H1 (cell line): ENCODE results near the gene YWHAE. TPM values are rescaled to one million over a fixed set of nuclear protein-coding genes. Genes with fewer than 3 reads are reported as not detected.

Source experiments
- CTCF ChIA-PET: fragments of 300-600 bp; sonication (Branson Sonifier 250); formaldehyde crosslinking; loops from one replicate; lab custom pipeline; 2021; ENCODE audit not compliant: partially characterized antibody; lab: Charles Lee
- POLR2A ChIA-PET: fragments of 300-600 bp; sonication (Branson Sonifier 250); formaldehyde crosslinking; loops from one replicate; lab custom pipeline; 2021; ENCODE audit warnings: inconsistent platforms; ENCODE audit not compliant: partially characterized antibody; lab: Charles Lee
- DNase-seq, 2 experiments: peaks; one replicate each; pipeline versions ENCODE4 v3.0.0 to v3.0.0-alpha.2; 2010 to 2022; ENCODE audit warnings: low spot score in 2 of 2, low read depth in 1 of 2, mixed read lengths in 1 of 2
- FAIRE-seq: peaks from 2 replicates; lab custom pipeline; 2011; peaks lifted over from hg19 to GRCh38; lab: Jason Lieb, UNC
- H2AFZ ChIP-seq: 2 replicates; pipeline ENCODE4 v1.8.1; 2012; ENCODE audit warnings: low read length, inconsistent platforms
- H2AK5ac ChIP-seq: 2 replicates; pipeline ENCODE4 v1.6.1; 2013; ENCODE audit warnings: low read depth, low read length
- H2BK120ac ChIP-seq: replicated peaks from 2 replicates; pipeline ENCODE3; 2013; ENCODE audit warnings: low read depth, low read length, inconsistent platforms
- H2BK12ac ChIP-seq: 2 replicates; pipeline ENCODE4 v1.6.1; 2013; ENCODE audit warnings: low read depth, low read length
- H2BK15ac ChIP-seq: 2 replicates; pipeline ENCODE4 v1.6.1; 2013; ENCODE audit warnings: low read length
- H2BK20ac ChIP-seq: 2 replicates; pipeline ENCODE4 v1.6.1; 2013; ENCODE audit warnings: low read length
- H2BK5ac ChIP-seq: 2 replicates; pipeline ENCODE4 v1.6.1; 2013; ENCODE audit warnings: low read depth, low read length
- H3K14ac ChIP-seq: 2 replicates; pipeline ENCODE4 v1.6.1; 2013; ENCODE audit warnings: inconsistent platforms; ENCODE audit not compliant: insufficient read length
- H3K18ac ChIP-seq: 2 replicates; pipeline ENCODE4 v1.6.1; 2013; ENCODE audit warnings: low read length; ENCODE audit errors: extremely low read depth
- H3K23ac ChIP-seq: 2 replicates; pipeline ENCODE4 v1.6.1; 2013; ENCODE audit warnings: inconsistent platforms; ENCODE audit not compliant: insufficient read length
- H3K23me2 ChIP-seq: 2 replicates; pipeline ENCODE4 v1.6.1; 2013; ENCODE audit warnings: low read depth, low read length
- H3K27ac ChIP-seq: 2 replicates; pipeline ENCODE4 v1.6.1; 2011; ENCODE audit warnings: low read depth, low read length, inconsistent platforms
- H3K27me3 ChIP-seq, 4 experiments: replicated peaks in 1 of 4; 1 replicate in 1 of 4; 2 replicates in 3 of 4; pipeline versions ENCODE4 v1.6.1 to v1.8.1; 2011 to 2013; ENCODE audit warnings: low read length in 3 of 4, mild to moderate bottlenecking in 3 of 4, inconsistent platforms in 2 of 4, mixed read lengths in 2 of 4, moderate library complexity in 1 of 4; ENCODE audit not compliant: control insufficient read depth in 3 of 4, insufficient read depth in 3 of 4; ENCODE audit errors: extremely low read depth in 1 of 4
- H3K36me3 ChIP-seq, 4 experiments: 2 replicates each; pipeline versions ENCODE4 v1.6.1 to v1.8.1; 2011 to 2013; ENCODE audit warnings: mild to moderate bottlenecking in 4 of 4, low read length in 3 of 4, moderate library complexity in 2 of 4, control low read depth in 1 of 4, inconsistent platforms in 1 of 4; ENCODE audit not compliant: insufficient read depth in 4 of 4, control insufficient read depth in 2 of 4
- H3K4ac ChIP-seq: replicated peaks from 2 replicates; pipeline ENCODE3; 2013; ENCODE audit warnings: low read length, low read depth, mixed read lengths, inconsistent platforms; ENCODE audit not compliant: insufficient read length
- H3K4me1 ChIP-seq, 4 experiments: replicated peaks in 1 of 4; 1 replicate in 1 of 4; 2 replicates in 3 of 4; pipeline versions ENCODE4 v1.6.1 to v1.8.1; 2011 to 2013; ENCODE audit warnings: low read length in 3 of 4, inconsistent platforms in 2 of 4, mixed read lengths in 1 of 4; ENCODE audit not compliant: insufficient read depth in 4 of 4, control insufficient read depth in 3 of 4
- H3K4me2 ChIP-seq, 2 experiments: 2 replicates each; pipeline versions ENCODE4 v1.6.1 to v1.8.1; 2011 to 2013; ENCODE audit warnings: low read depth in 2 of 2, low read length in 2 of 2, control low read depth in 1 of 2, inconsistent platforms in 1 of 2, mild to moderate bottlenecking in 1 of 2; ENCODE audit not compliant: insufficient read depth in 1 of 2
- H3K4me3 ChIP-seq, 4 experiments: fragments of 200-600, 300-600 bp in 1 of 4; sonication (generic), shearing (Covaris generic), sonication (Bioruptor Twin) in 1 of 4; 2 replicates each; pipeline versions ENCODE4 v1.5.1 to v1.8.1; 2011 to 2016; ENCODE audit warnings: low read length in 4 of 4, low read depth in 3 of 4, control low read depth in 2 of 4, inconsistent platforms in 2 of 4, mild to moderate bottlenecking in 2 of 4, mixed read lengths in 1 of 4, moderate library complexity in 1 of 4; ENCODE audit not compliant: insufficient read depth in 2 of 4; ENCODE audit errors: extremely low read depth in 1 of 4
- H3K56ac ChIP-seq: replicated peaks from 2 replicates; pipeline ENCODE3; 2013; ENCODE audit warnings: low read depth, mild to moderate bottlenecking, mixed read lengths, low read length, inconsistent platforms; ENCODE audit not compliant: insufficient read length
- H3K79me1 ChIP-seq: 2 replicates; pipeline ENCODE4 v1.6.1; 2013; ENCODE audit warnings: low read depth, low read length, control low read depth
- H3K79me2 ChIP-seq, 2 experiments: 2 replicates each; pipeline versions ENCODE4 v1.6.1 to v1.8.1; 2012 to 2013; ENCODE audit warnings: low read length in 2 of 2, mild to moderate bottlenecking in 2 of 2, inconsistent platforms in 1 of 2; ENCODE audit not compliant: insufficient read depth in 2 of 2, control insufficient read depth in 1 of 2
- H3K9ac ChIP-seq, 4 experiments: replicated peaks in 1 of 4; 1 replicate in 1 of 4; 2 replicates in 3 of 4; pipeline versions ENCODE4 v1.6.1 to v1.8.1; 2011 to 2013; ENCODE audit warnings: low read depth in 3 of 4, low read length in 3 of 4, control low read depth in 2 of 4, mild to moderate bottlenecking in 2 of 4, moderate library complexity in 2 of 4, inconsistent platforms in 1 of 4; ENCODE audit errors: extremely low read depth in 1 of 4
- H3K9me3 ChIP-seq, 2 experiments: 2 replicates each; pipeline versions ENCODE4 v1.6.1 to v1.8.1; 2012 to 2013; ENCODE audit warnings: mild to moderate bottlenecking in 2 of 2, moderate library complexity in 2 of 2, control low read depth in 1 of 2, inconsistent platforms in 1 of 2, low read depth in 1 of 2, low read length in 1 of 2, mixed read lengths in 1 of 2; ENCODE audit not compliant: insufficient read depth in 2 of 2
- H4K20me1 ChIP-seq, 2 experiments: replicated peaks in 1 of 2; 2 replicates each; pipeline versions ENCODE3 to v1.8.1; 2011 to 2013; ENCODE audit warnings: inconsistent platforms in 2 of 2, low read length in 2 of 2, mild to moderate bottlenecking in 1 of 2; ENCODE audit not compliant: insufficient read depth in 2 of 2, control insufficient read depth in 1 of 2
- H4K5ac ChIP-seq: 2 replicates; pipeline ENCODE4 v1.6.1; 2013; ENCODE audit warnings: low read length, low read depth, mixed read lengths, inconsistent platforms; ENCODE audit not compliant: insufficient read length
- H4K8ac ChIP-seq: 2 replicates; pipeline ENCODE4 v1.8.0; 2013; ENCODE audit warnings: mild to moderate bottlenecking, moderate library complexity, low read length, inconsistent platforms; ENCODE audit not compliant: insufficient read depth; ENCODE audit errors: extremely low read depth
- H4K91ac ChIP-seq: replicated peaks from 2 replicates; pipeline ENCODE3; 2013; ENCODE audit warnings: low read length, mixed read lengths, inconsistent platforms; ENCODE audit not compliant: insufficient read length
- ATF2 ChIP-seq: IDR thresholded peaks from 2 replicates; pipeline ENCODE4 v1.6.1; 2012; ENCODE audit warnings: low read length, inconsistent platforms
- ATF3 ChIP-seq: IDR thresholded peaks from 2 replicates; pipeline ENCODE4 v1.6.1; 2011; ENCODE audit warnings: low read depth, mild to moderate bottlenecking, low read length; ENCODE audit not compliant: insufficient read depth
- CHD1 ChIP-seq: IDR thresholded peaks from 2 replicates; pipeline ENCODE4 v1.6.1; 2012; ENCODE audit warnings: low read depth, low read length, improper control_type of control experiment
- CHD2 ChIP-seq: IDR thresholded peaks from 2 replicates; pipeline ENCODE4 v1.6.1; 2012; ENCODE audit warnings: low read length, improper control_type of control experiment
- CTBP2 ChIP-seq: IDR thresholded peaks from 2 replicates; pipeline ENCODE4 v1.7.0; 2011; ENCODE audit warnings: borderline replicate concordance, mild to moderate bottlenecking, moderate library complexity, mixed read lengths, low read length; ENCODE audit not compliant: insufficient read depth, insufficient read length
- GABPA ChIP-seq: IDR thresholded peaks from 2 replicates; pipeline ENCODE4 v1.6.1; 2011; ENCODE audit warnings: mild to moderate bottlenecking, low read length, moderate library complexity, borderline replicate concordance; ENCODE audit not compliant: insufficient read depth
- HDAC6 ChIP-seq: IDR thresholded peaks from one replicate; pipeline ENCODE4 v1.7.1; 2012; ENCODE audit warnings: low read depth, mild to moderate bottlenecking, inconsistent platforms, low read length, moderate library complexity
- JUND ChIP-seq: IDR thresholded peaks from 2 replicates; pipeline ENCODE4 v1.6.1; 2011; ENCODE audit warnings: mild to moderate bottlenecking, improper control_type of control experiment, low read length
- MAFK ChIP-seq: IDR thresholded peaks from 2 replicates; pipeline ENCODE4 v1.6.1; 2012; ENCODE audit warnings: low read depth, mild to moderate bottlenecking, improper control_type of control experiment, low read length
- NRF1 ChIP-seq: IDR thresholded peaks from 2 replicates; pipeline ENCODE4 v1.6.1; 2011; ENCODE audit warnings: mild to moderate bottlenecking, low read depth, low read length, improper control_type of control experiment
- RXRA ChIP-seq: IDR thresholded peaks from 2 replicates; pipeline ENCODE4 v1.6.1; 2011; ENCODE audit warnings: low read depth, mild to moderate bottlenecking, low read length, moderate library complexity; ENCODE audit not compliant: insufficient read depth
- ZNF274 ChIP-seq: IDR thresholded peaks from 2 replicates; pipeline ENCODE4 v1.7.0; 2012; ENCODE audit warnings: low read length, borderline replicate concordance; ENCODE audit errors: extremely low read depth
- WGBS, 2 experiments: shearing (Covaris generic) in 1 of 2; methylation state at CpG; one replicate each; pipeline versions ENCODE4 v1.1.6 to v1.1.7; 2013 to 2015; ENCODE audit warnings: low lambda C conversion rate in 2 of 2, mixed read lengths in 2 of 2, inconsistent platforms in 1 of 2, low coverage in 1 of 2, missing lambda C conversion rate in 1 of 2; ENCODE audit not compliant: insufficient replicate concordance in 2 of 2, insufficient coverage in 1 of 2, insufficient read length in 1 of 2; ENCODE audit errors: extremely low coverage in 1 of 2, missing lambda C conversion rate in 1 of 2; 5-methylcytosine and 5-hydroxymethylcytosine counted together
- polyA plus RNA-seq, 7 experiments: library from polyadenylated mRNA; depleted of rRNA in 3 of 7; stranded (reverse) in 5 of 7; unstranded in 2 of 7; fragments of >200 nt in 5 of 7; fragments of 200-250 nt in 2 of 7; gene quantifications; 1 replicate in 5 of 7; 2 replicates in 1 of 7; 4 replicates in 1 of 7; pipeline versions ENCODE4 v1.2.1 to v1.2.3, GENCODE V29; 2011 to 2013; ENCODE audit warnings: missing spikeins in 2 of 7, mixed read lengths in 2 of 7
- total RNA-seq: library from RNA; stranded (reverse); fragmentation: NEBNext Ultra II Directional; extraction: Animal tissue kit (Norgen Biotek cat#: 25700); gene quantifications from 2 replicates; pipeline ENCODE4 v1.2.1, GENCODE V29; 2021

The YWHAE gene
- total and polyA plus RNA-seq, 2 of the 8 experiments (the other 6 are each of a cell fraction or from before 2014, with no cell fraction given): 559 to 1,186 TPM

- H3K79me2 ChIP-seq: no peaks in the 10 kb centered on the region
- H2AK5ac ChIP-seq: no peak overlapping the region
- H4K8ac ChIP-seq: no peak overlapping the region
- H4K91ac ChIP-seq: no peak overlapping the region
- H2BK20ac ChIP-seq: no peak overlapping the region
- H3K9ac ChIP-seq: no peak overlapping the region
- no peak overlapping the region for H4K5ac ChIP-seq
- peaks cover 0 to 10% (median 6%) of the 10 kb centered on the region in 4 experiments; a peak in 5 of 8 replicates for H3K36me3 ChIP-seq
- H3K4ac ChIP-seq: no peak overlapping the region
- H2BK120ac ChIP-seq: no peak overlapping the region
- POLR2A ChIA-PET: interaction anchor here (1.0 to 2.7 kb wide), 5 partner anchors 16 to 129 kb away, joined by 3 to 19 read pairs (median 3); partner anchors contain the start of genes CRK and YWHAE
- 91% methylated on average over 5 of the region's 5 CpGs; no CpG with 5 or more reads in 1 of the 2 experiments for WGBS, 2 experiments
- CTCF ChIA-PET: interaction anchor here (1.0 to 1.9 kb wide), 2 partner anchors 51 to 117 kb away, joined by 4 to 8 read pairs; no protein-coding TSS in a partner anchor
- DNase-seq: no peak
- no peak overlapping the region for H2BK15ac ChIP-seq
- no peak overlapping the region for H3K56ac ChIP-seq
- no peak overlapping the region for H3K18ac ChIP-seq
- H3K4me2 ChIP-seq: no peak overlapping the region
- H2BK5ac ChIP-seq: no peak overlapping the region
- H3K23me2 ChIP-seq: no peaks in the 10 kb centered on the region; the same call in 1 of the 2 replicates
- H3K27me3 ChIP-seq: no peaks in the 10 kb centered on the region
- no peak overlapping the region for H2BK12ac ChIP-seq
- no peak overlapping the region for H3K14ac ChIP-seq
- no peak overlapping the region for H2AFZ ChIP-seq
- no peak overlapping the region for H3K4me3 ChIP-seq
- H3K9me3 ChIP-seq: no peaks in the 10 kb centered on the region
- no peak for FAIRE-seq
- no peak overlapping the region for H3K27ac ChIP-seq
- peaks cover 0 to 1% of the 10 kb centered on the region in 2 experiments for H4K20me1 ChIP-seq
- no peaks in the 10 kb centered on the region for H3K79me1 ChIP-seq
- H3K23ac ChIP-seq: no peak overlapping the region
- H3K4me1 ChIP-seq: no peaks in the 10 kb centered on the region
- TF ChIP-seq JUND (no peak), HDAC6 (no peak), ATF2 (no peak), GABPA (no peak), NRF1 (no peak), MAFK (no peak), RXRA (no peak), CTBP2 (no peak), CHD1 (no peak), ZNF274 (no peak), CHD2 (no peak), ATF3 (no peak)
Observed at GRCh38 chr17:1416414-1416813, 16.4 kb upstream of the YWHAE start.
